ENCODE results near the gene PDE6A. TPM values are rescaled to one million over a fixed set of nuclear protein-coding genes. Genes with fewer than 3 reads are reported as not detected.

Gene PDE6A
- total RNA-seq, 2 donors from 2014 or later, result 4.2 to 4.7 TPM

DNA sequence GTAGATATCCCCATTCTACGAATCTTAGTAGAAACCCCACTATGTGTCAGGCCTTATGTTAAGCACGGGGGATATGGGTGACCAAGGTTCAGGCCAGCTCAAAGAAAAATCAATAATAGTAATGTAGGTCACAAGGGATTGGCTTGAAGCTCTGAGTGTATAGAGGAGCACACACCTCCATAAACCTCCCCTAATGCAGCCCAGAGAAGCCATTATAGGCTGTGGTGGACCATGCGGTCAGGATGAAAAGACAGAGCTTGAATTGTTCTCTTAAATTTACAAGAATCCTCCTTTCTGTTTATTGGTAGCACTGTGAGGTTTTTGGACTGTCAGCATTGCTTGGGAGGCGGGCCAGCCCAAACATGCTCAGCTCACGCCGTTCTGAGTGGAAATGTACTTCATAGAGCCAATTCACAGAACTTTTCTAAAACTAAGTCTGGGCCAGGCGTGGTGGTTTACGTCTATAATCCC lies 9.1 kb downstream of the PDE6A start:
- intact Hi-C loops (cut with DNase I, micrococcal nuclease), result no loop called here
- no peak for DNase-seq
- no peak for ATAC-seq

DNA sequence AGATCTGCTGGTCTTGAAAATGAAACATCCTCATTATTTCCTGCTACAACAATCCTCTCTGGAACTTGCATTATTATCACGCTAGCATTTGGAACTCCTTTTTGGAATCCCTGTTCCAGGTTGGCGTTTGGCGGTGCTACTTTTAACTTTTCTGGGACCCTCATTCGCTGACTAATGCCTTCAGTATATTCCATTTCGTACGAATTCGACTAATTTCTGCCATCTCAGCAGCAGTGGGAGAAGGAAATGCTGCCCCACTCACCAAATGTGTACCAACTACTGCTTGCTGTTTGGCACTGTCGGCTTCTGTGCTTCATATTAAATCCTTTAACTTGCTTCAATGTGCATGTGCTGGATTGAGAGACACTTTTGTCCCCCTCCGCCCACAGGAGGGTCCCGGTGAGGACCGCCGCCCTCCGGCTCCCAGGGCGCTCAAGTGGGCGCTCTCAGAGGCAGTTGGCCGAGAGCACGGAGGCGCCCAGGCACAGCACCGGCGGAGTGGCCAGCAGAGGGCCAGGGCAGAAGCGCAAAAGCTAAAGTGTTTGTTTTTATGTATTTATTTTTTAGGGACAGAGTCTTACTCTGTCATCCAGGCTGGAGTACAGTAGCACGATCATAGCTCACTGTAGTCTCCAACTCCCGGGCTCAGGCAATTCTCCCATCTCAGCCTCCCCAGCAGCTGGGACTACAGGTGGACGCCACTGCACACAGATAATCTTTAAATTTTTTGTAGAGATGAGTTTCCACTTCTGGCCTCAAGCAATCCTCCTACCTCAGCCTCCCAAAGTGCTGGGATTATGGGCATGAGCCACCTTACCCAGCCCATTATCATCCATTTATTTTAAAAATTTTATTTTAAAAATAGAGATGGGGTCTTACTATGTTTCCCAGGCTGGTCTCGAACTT lies 11.9 kb downstream of the PDE6A start:
- no peak for DNase-seq
- intact Hi-C loops (cut with DNase I, micrococcal nuclease), result no loop called here
- no peak for ATAC-seq

DNA sequence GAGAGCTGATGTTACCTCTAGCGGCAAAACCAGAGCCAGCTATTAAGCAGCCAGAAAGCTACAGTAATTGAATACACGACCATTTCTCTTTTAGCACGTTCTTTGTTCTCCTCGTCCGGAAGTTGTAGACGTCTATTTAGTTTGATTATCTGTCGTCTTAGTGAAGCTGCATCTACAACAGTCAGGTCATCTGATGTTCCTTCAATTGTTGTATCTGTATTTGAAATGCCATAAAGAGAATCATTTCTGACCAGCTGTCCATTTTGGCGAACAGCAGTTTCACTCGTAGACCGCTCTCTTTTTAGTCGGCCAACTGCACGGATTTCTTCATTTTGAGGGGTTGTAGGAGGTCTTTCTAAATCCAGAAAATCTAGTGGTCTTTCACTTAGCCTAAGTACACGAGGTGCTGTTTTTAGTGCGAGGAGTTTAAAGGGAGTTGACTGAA lies 12.6 kb downstream of the PDE6A start:
- ATAC-seq, result no peak
- DNase-seq, result no peak
- intact Hi-C loops (cut with DNase I, micrococcal nuclease), result no loop called here

DNA sequence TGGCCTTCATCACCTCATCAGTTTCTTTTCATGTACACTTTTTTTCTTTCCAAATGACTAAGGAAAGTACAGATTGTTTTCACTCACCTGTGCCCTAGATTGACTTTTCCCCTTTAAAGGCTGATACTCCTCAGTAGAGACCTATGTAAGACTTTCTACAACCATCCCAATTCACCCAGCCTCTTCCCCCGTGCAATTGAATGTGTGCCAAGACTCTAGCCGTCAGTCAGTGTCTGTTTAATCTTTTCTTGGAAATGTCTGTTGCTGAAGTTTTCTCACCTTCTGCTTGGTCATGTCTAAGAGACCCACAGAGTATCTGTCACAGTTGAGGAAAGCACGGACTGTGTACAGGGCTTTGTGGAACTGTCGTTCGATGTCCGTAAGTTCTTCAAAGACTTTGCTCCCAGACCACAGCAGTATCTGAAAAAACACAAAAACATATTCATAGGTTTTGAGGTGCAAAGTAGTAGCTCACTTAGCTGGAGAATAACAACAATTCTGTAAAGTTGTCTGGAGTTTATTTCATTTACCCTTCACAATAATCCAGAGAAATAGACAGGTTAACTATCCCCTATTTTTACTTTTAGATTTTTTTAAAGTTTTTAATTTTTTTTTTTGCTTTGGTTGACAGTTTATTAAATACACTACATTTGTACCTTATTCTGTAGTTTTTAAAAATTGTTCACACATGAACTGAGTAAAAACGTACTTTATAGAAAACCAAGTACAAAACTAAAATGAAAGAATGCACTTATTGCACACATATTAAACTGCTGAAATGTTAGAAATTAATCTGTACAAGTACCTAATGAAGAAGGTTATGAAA lies 13.6 kb downstream of the PDE6A start:
- DNase-seq, result no peak
- no peak for ATAC-seq
- intact Hi-C loops (cut with DNase I, micrococcal nuclease), result no loop called here

GRCh38 chr5:149930043-149930748 lies 14.4 kb downstream of the PDE6A start:
- ATAC-seq (peak; percentile 18), DNase-seq (no peak)
- intact Hi-C loops (cut with DNase I, micrococcal nuclease), result no loop called here

DNA sequence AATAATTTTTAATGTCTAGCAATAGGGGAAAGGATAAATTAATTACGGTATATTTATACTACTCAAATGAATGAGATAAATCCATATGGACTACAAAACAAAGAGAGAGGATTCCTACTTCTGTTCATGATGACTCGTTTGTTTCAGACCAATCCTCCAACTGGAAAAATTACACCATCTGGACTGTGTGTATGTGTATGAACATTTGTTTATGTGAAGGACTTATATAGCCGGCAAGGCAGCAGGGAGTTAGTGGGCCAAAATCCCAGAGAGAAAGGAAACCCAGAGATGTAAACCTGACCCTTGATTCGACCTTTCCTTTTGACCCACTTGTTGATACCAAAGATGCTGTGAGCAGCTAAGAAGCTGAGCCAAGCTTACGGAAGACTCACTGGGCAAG lies 20.1 kb downstream of the PDE6A start:
- no peak for DNase-seq
- intact Hi-C loops (cut with DNase I, micrococcal nuclease), result no loop called here
- ATAC-seq, result no peak

- intact Hi-C loops (cut with DNase I, micrococcal nuclease), result no loop called here
- DNase-seq (no peak), ATAC-seq (no peak)
Measured at GRCh38 chr5:149922950-149923349, 21.6 kb downstream of the PDE6A start.

GRCh38 chr5:149921597-149921996 lies 23.0 kb downstream of the PDE6A start:
- DNase-seq, result no peak
- intact Hi-C loops (cut with DNase I, micrococcal nuclease), result no loop called here
- ATAC-seq, result no peak

GRCh38 chr5:149917073-149917676 lies 27.4 kb downstream of the PDE6A start:
- DNase-seq, result no peak
- ATAC-seq, result no peak
- intact Hi-C loops (cut with DNase I, micrococcal nuclease), result no loop called here

DNA sequence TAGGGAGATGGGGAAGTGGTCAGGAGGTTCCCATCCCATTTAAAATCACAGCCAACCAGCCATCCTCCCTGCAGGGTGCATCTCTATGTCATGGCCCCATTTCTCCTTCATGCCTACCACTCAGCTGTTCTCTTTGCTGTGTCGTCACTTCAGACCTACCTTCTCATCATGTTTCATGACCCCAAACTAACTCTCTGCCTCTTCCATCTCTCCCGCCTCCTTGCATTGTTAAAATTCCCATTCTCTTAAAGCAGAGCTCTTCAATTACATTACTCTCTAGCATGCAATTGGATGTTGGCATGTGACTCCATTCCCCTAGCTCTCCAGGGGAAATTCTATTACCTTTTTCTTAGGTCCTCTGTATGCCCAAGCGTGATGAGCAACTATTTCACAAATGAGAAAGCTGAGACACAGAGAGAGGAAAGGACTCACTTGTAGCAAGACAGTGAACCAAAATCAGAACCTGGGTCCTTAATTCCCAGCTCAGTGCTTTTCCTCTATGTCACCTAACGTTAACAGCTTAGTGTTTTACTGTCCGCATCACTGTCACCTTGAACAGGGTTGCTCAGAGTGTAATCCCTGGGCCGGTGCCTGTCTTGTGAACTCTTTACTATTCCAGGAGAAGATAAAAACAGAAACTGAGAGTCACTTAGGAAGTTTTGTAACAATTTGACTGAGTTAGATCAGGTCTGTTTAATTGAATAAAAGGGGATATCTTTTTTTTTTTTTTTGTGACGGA lies 28.1 kb downstream of the PDE6A start:
- intact Hi-C loops (cut with DNase I, micrococcal nuclease), result no loop called here
- DNase-seq (no peak), ATAC-seq (no peak)

GRCh38 chr5:149915392-149916260 lies 29.0 kb downstream of the PDE6A start:
- no peak for DNase-seq
- no peak for ATAC-seq
- intact Hi-C loops (cut with DNase I, micrococcal nuclease), result no loop called here

- intact Hi-C loops (cut with DNase I, micrococcal nuclease), result no loop called here
- no peak for DNase-seq
- no peak for ATAC-seq
Measured at GRCh38 chr5:149913436-149914419, 30.9 kb downstream of the PDE6A start.

DNA sequence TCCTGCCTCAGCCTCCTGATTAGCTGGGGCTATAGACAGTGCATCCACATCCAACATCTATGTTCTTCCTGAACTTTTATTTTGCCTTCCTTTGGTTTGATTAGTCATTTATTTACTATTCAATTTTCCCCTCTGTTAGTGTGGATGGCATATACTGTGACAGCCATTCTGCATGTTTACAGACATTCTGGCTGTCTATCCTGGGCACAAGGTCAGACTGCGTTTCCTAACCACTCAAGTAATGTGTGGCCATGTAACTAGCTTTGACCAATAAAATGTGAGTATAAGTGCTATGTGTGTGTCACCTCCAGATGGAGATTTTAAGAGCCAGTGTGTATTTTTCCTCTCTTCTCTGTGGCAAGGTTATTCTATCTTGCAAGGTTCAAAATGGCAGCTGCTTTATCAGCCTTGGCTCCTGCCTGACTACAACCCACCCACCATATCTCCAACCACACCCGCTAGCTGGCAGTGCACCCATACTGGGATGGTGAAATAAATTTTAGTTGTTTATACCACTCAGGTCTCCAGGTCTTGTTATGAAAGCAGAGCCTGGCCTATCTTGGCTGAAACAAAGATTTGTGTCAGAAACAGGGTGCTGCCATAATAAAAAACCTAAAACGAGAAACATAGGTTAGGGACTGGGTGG lies 32.2 kb downstream of the PDE6A start:
- intact Hi-C loops (cut with DNase I, micrococcal nuclease), result no loop called here
- ATAC-seq, result peak; percentile 46
- DNase-seq, result no peak

- intact Hi-C loops (cut with DNase I, micrococcal nuclease), result no loop called here
- ATAC-seq, result peak; percentile 24
Measured at GRCh38 chr5:149911031-149911430, 33.6 kb downstream of the PDE6A start.

GRCh38 chr5:149907828-149908227 lies 36.8 kb downstream of the PDE6A start:
- DNase-seq (no peak), ATAC-seq (no peak)
- intact Hi-C loops (cut with DNase I, micrococcal nuclease), result no loop called here

More at GRCh38 chr5:149911031-149911430, 33.6 kb downstream of the PDE6A start:
- DNase-seq, result no peak

- DNase-seq, result no peak
- ATAC-seq, result peak; percentile 98
- intact Hi-C loops (cut with DNase I, micrococcal nuclease), result no loop called here
Measured at GRCh38 chr5:149904977-149905376, 39.6 kb downstream of the PDE6A start.

All from left colon (tissue), 2 donors.